Osteoblast (primary cell): ENCODE measurements around the gene PDS5B. TPM values are rescaled to one million over a fixed set of nuclear protein-coding genes. Genes with fewer than 3 reads are reported as not detected.
A peak's percentile ranks its signal among the peaks of the same experiment; 100 is the strongest.

Source experiments
- DNase-seq: peaks from one replicate; pipeline ENCODE4 v3.0.0; 2011; ENCODE audit warnings: low spot score, mixed read lengths; ENCODE audit not compliant: insufficient read length; ENCODE audit errors: missing footprints
- H2AFZ ChIP-seq: 2 replicates; pipeline ENCODE4 v1.6.0; 2011; ENCODE audit warnings: mild to moderate bottlenecking, low read length
- H3K27ac ChIP-seq: 2 replicates; pipeline ENCODE4 v1.5.1; 2011; ENCODE audit warnings: mild to moderate bottlenecking, low read depth, low read length, moderate library complexity
- H3K27me3 ChIP-seq: 2 replicates; pipeline ENCODE4 v1.6.0; 2012; ENCODE audit warnings: mild to moderate bottlenecking, control low read depth, inconsistent platforms, low read length, moderate library complexity; ENCODE audit not compliant: insufficient read depth
- H3K36me3 ChIP-seq: 2 replicates; pipeline ENCODE4 v1.5.1; 2011; ENCODE audit warnings: mild to moderate bottlenecking, low read length, control low read depth, moderate library complexity; ENCODE audit not compliant: insufficient read depth
- H3K4me1 ChIP-seq: 2 replicates; pipeline ENCODE4 v1.5.1; 2011; ENCODE audit warnings: mild to moderate bottlenecking, low read length, control low read depth, moderate library complexity; ENCODE audit not compliant: insufficient read depth
- H3K4me2 ChIP-seq: 2 replicates; pipeline ENCODE4 v1.6.0; 2011; ENCODE audit warnings: mild to moderate bottlenecking, low read length; ENCODE audit not compliant: insufficient read depth
- H3K4me3 ChIP-seq: fragments of 200-600 bp; sonication (generic); 3 replicates; pipeline ENCODE4 v1.5.1; 2012; ENCODE audit warnings: mild to moderate bottlenecking, low read length, inconsistent platforms; ENCODE audit not compliant: insufficient read depth
- H3K79me2 ChIP-seq: 2 replicates; pipeline ENCODE4 v1.6.0; 2012; ENCODE audit warnings: mild to moderate bottlenecking, low read length, control low read depth, inconsistent platforms; ENCODE audit not compliant: insufficient read depth
- H3K9me3 ChIP-seq: 2 replicates; pipeline ENCODE4 v1.5.1; 2011; ENCODE audit warnings: low read depth, low read length, control low read depth
- H4K20me1 ChIP-seq: 2 replicates; pipeline ENCODE4 v1.6.0; 2012; ENCODE audit warnings: mild to moderate bottlenecking, low read length, control low read depth; ENCODE audit not compliant: insufficient read depth
- total RNA-seq: library from RNA; depleted of rRNA; stranded (reverse); fragments of >200 nt; gene quantifications from 2 replicates; pipeline ENCODE4 v1.2.3, GENCODE V29; 2012
- TF ChIP-seq, protein P1 (sequence below): IDR thresholded peaks from 2 replicates; pipeline ENCODE4 v1.5.1; 2011; ENCODE audit warnings: mild to moderate bottlenecking, low read depth, low read length, moderate library complexity; ENCODE audit errors: extremely low read depth

Gene PDS5B
- total RNA-seq, 1 donor: 23.2 TPM

DNA sequence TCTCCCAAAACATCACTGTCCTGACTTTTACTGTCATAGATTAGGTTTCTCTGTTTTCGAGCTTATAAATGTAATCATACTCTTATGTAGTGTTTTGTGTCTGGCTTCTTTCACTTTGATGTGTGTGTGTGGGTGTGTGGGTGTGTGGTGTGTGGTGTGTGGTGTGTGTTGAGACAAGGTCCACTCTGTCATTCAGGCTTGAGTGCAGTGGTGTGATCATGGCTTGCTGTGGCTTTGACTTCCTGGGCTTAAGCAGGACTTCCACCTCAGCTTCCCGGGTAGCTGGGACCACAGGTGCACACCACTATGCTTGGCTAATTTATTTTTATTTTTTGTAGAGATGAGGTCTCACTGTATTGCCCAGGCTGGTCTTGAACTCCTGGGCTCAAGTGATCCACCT lies 59.6 kb downstream of the PDS5B start:
- no peaks in the 10 kb centered on the region for H4K20me1 ChIP-seq
- TF ChIP-seq, protein P1, sequence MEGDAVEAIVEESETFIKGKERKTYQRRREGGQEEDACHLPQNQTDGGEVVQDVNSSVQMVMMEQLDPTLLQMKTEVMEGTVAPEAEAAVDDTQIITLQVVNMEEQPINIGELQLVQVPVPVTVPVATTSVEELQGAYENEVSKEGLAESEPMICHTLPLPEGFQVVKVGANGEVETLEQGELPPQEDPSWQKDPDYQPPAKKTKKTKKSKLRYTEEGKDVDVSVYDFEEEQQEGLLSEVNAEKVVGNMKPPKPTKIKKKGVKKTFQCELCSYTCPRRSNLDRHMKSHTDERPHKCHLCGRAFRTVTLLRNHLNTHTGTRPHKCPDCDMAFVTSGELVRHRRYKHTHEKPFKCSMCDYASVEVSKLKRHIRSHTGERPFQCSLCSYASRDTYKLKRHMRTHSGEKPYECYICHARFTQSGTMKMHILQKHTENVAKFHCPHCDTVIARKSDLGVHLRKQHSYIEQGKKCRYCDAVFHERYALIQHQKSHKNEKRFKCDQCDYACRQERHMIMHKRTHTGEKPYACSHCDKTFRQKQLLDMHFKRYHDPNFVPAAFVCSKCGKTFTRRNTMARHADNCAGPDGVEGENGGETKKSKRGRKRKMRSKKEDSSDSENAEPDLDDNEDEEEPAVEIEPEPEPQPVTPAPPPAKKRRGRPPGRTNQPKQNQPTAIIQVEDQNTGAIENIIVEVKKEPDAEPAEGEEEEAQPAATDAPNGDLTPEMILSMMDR: no peak
- H3K27me3 ChIP-seq: no peaks in the 10 kb centered on the region
- H3K79me2 ChIP-seq: peaks cover 78% of the 10 kb centered on the region
- H3K9me3 ChIP-seq: no peaks in the 10 kb centered on the region
- DNase-seq: no peak
- no peak overlapping the region for H3K27ac ChIP-seq
- no peak overlapping the region for H3K4me3 ChIP-seq
- H3K4me1 ChIP-seq: peaks cover 9% of the 10 kb centered on the region
- H3K4me2 ChIP-seq: no peak overlapping the region
- H2AFZ ChIP-seq: no peak overlapping the region
- no peaks in the 10 kb centered on the region for H3K36me3 ChIP-seq

DNA sequence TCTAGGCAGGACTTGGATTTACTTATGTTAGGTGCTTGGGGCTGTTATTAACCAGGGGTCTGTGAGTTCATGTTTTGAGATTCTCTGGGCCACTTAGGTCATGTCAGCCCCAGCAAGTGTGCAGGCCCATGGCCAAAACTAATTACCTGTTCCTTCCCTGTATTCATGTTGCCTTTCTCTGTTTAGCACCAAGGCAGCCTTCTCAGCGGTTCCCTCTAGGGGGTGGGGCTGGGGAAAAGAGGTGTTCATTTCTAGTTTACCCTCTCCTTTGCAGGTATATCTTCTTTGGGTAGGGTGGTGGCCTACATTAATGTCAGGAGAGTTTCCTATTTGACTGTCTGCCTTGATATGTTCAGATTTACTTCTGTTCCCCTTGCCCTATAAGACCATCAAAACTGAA lies 61.7 kb downstream of the PDS5B start:
- H3K27ac ChIP-seq: no peak overlapping the region
- no peaks in the 10 kb centered on the region for H3K27me3 ChIP-seq
- no peaks in the 10 kb centered on the region for H4K20me1 ChIP-seq
- H3K4me3 ChIP-seq: no peak overlapping the region
- no peak overlapping the region for H3K4me2 ChIP-seq
- peaks cover 61% of the 10 kb centered on the region for H3K79me2 ChIP-seq
- H3K36me3 ChIP-seq: no peaks in the 10 kb centered on the region
- no peaks in the 10 kb centered on the region for H3K9me3 ChIP-seq
- H3K4me1 ChIP-seq: peaks cover 6% of the 10 kb centered on the region
- TF ChIP-seq, protein P1: no peak
- no peak for DNase-seq
- no peak overlapping the region for H2AFZ ChIP-seq

DNA sequence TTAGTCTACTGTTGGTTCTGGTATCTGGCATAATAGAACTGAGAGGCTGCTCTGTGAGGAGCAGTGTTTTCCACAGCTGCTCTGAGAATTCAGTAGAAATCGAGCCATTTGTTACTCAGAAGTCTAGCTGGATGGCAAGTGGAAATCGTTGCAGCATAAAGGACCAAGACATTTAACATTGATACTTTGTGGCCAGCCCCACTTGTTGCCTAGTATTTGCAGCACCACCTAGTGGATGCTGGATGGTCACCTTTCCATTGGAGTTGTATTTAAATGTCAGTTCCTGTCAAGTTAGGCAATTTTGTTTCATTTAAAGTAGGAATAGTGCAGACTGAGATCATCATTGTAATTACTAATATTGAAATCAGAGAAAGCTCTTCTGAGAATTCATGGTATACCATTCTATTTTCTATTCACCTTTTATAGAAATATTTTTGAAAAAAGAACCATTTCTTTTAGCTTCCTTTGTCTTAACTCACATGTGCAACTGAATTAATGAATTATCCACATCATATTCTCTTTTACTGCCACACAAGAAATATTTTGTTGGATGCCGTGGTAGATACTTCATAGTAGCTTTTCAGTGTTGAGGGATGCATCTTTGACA lies 64.6 kb downstream of the PDS5B start:
- Histone ChIP-seq H3K9me3 (no peaks in the 10 kb centered on the region), H3K4me1 (peaks cover 4% of the 10 kb centered on the region), H2AFZ (no peak overlapping the region), H3K36me3 (no peaks in the 10 kb centered on the region), H3K27ac (no peak overlapping the region), H3K4me2 (peak overlapping the region; percentile 18), H3K27me3 (no peaks in the 10 kb centered on the region), H4K20me1 (no peaks in the 10 kb centered on the region), H3K79me2 (peaks cover 55% of the 10 kb centered on the region), H3K4me3 (no peak overlapping the region)
- TF ChIP-seq, protein P1: peak; percentile 89
- no peak for DNase-seq

DNA sequence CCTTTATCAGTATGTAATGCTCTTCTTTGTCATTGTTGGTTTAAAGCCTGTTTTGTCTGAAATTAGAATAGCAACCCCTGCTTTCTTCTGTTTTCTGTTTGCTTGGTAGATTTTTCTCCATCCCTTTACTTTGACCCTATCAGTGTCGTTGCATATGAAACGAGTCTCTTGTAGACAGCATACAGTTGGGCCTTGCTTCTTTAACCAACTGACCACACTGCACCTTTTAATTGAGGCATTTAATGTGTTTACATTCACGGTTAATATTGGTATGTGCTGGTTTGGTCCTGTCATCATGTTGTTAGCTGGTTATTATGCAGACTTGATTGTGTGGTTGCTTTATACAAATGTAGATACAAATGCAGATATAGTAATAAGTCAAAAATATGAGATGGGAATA lies 71.1 kb downstream of the PDS5B start:
- TF ChIP-seq, protein P1: no peak

More for the DNA sequence above, 71.1 kb downstream of the PDS5B start:
- Histone ChIP-seq H3K79me2 (peaks cover 31% of the 10 kb centered on the region), H3K27ac (no peak overlapping the region), H3K36me3 (no peaks in the 10 kb centered on the region), H3K4me3 (no peak overlapping the region), H3K4me1 (peaks cover 11% of the 10 kb centered on the region), H4K20me1 (no peaks in the 10 kb centered on the region), H3K27me3 (no peaks in the 10 kb centered on the region), H3K9me3 (no peaks in the 10 kb centered on the region), H3K4me2 (no peak overlapping the region), H2AFZ (no peak overlapping the region)
- no peak for DNase-seq
